Upper lobe of right lung (tissue), 1 donor: ENCODE results near the gene TNNT3. TPM values are rescaled to one million over a fixed set of nuclear protein-coding genes. Genes with fewer than 3 reads are reported as not detected.

ENCODE experiments used
- ATAC-seq: fragments of 200-7000 bp; cut with Tn5 transposase; one replicate; pipeline ENCODE4 v1.9.1; 2020; ENCODE audit warnings: mild to moderate bottlenecking, moderate library complexity
- DNase-seq: peaks from one replicate; pipeline ENCODE4 v3.0.0-alpha.2; 2020
- H3K27ac ChIP-seq: fragments of 200-600 bp; one replicate; pipeline ENCODE4 v1.8.0; 2022
- H3K27me3 ChIP-seq: fragments of 200-600 bp; one replicate; pipeline ENCODE4 v1.8.0; 2022; ENCODE audit warnings: mild to moderate bottlenecking
- H3K36me3 ChIP-seq: fragments of 200-600 bp; one replicate; pipeline ENCODE4 v1.8.0; 2022
- H3K4me1 ChIP-seq: fragments of 200-600 bp; one replicate; pipeline ENCODE4 v1.8.0; 2022
- H3K4me3 ChIP-seq: fragments of 200-600 bp; one replicate; pipeline ENCODE4 v1.8.0; 2022; ENCODE audit warnings: mild to moderate bottlenecking
- H3K9me3 ChIP-seq: fragments of 200-600 bp; one replicate; pipeline ENCODE4 v1.8.0; 2022
- intact Hi-C: fragments of 100-400 bp; cut with DNase I; formaldehyde crosslinking; loops from one replicate; pipeline ENCODE4 v1.11.0; 2022
- total RNA-seq: library from RNA; stranded (reverse); fragmentation: NEBNext Ultra II Directional; extraction: Animal tissue kit (Norgen Biotek cat#: 25700); gene quantifications from one replicate; pipeline ENCODE4 v1.2.1, GENCODE V29; 2021
- TF ChIP-seq, protein P1 (sequence below): fragments of 200-600 bp; IDR thresholded peaks from one replicate; pipeline ENCODE4 v1.8.0; 2022; ENCODE audit warnings: antibody characterized with exemption
- donor health status: DM: no; HTN: yes; CAD: no; lungs with severe emphysema.

The TNNT3 gene
- total RNA-seq, 1 donor from 2014 or later: 0.43 TPM

DNA sequence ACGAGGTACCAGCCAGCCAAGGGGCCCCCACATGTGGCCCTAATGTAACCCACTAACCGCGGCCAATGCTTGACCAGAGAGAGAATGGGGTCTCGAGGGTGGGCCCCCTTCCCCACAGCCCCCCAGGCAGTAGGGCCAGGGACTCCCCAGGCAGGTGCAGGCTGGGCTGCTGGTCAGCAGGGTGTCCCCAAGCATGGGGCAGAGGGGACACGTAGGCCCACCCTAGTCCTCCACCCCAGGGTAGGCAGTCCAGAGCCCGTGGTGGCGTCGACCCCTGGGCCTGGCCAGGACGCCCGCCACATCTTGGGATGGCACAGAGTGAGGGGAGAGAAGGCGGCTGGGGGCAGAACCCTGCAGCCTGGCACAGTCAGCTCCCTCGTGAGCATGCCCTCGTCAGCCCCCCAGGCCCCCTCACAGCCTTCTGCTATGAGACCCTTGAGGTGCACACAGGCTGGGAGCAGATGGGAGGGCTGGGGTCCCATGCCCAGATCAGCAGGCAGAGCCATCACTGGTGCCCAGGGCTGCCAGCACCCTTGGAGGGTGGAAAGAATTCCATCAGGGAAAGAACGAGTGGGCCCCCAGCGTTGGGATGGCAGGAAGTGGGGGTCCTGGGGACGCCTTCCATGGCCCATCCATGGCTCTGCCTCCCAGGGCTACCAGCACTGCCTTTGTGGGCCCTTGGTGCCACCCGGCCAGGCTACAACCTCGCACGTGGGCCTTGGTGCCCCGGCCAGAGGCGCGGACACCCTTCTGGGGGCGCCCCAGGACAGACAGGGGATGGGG is 6.1 kb downstream of the TNNT3 start:
- no peak for ATAC-seq
- TF ChIP-seq, protein P1, sequence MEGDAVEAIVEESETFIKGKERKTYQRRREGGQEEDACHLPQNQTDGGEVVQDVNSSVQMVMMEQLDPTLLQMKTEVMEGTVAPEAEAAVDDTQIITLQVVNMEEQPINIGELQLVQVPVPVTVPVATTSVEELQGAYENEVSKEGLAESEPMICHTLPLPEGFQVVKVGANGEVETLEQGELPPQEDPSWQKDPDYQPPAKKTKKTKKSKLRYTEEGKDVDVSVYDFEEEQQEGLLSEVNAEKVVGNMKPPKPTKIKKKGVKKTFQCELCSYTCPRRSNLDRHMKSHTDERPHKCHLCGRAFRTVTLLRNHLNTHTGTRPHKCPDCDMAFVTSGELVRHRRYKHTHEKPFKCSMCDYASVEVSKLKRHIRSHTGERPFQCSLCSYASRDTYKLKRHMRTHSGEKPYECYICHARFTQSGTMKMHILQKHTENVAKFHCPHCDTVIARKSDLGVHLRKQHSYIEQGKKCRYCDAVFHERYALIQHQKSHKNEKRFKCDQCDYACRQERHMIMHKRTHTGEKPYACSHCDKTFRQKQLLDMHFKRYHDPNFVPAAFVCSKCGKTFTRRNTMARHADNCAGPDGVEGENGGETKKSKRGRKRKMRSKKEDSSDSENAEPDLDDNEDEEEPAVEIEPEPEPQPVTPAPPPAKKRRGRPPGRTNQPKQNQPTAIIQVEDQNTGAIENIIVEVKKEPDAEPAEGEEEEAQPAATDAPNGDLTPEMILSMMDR: no peak
- Histone ChIP-seq H3K27ac (no peak overlapping the region), H3K27me3 (no peaks in the 10 kb centered on the region), H3K4me3 (no peak overlapping the region), H3K36me3 (no peaks in the 10 kb centered on the region), H3K4me1 (no peaks in the 10 kb centered on the region), H3K9me3 (no peaks in the 10 kb centered on the region)
- intact Hi-C loops: no loop called here
- DNase-seq: no peak

DNA sequence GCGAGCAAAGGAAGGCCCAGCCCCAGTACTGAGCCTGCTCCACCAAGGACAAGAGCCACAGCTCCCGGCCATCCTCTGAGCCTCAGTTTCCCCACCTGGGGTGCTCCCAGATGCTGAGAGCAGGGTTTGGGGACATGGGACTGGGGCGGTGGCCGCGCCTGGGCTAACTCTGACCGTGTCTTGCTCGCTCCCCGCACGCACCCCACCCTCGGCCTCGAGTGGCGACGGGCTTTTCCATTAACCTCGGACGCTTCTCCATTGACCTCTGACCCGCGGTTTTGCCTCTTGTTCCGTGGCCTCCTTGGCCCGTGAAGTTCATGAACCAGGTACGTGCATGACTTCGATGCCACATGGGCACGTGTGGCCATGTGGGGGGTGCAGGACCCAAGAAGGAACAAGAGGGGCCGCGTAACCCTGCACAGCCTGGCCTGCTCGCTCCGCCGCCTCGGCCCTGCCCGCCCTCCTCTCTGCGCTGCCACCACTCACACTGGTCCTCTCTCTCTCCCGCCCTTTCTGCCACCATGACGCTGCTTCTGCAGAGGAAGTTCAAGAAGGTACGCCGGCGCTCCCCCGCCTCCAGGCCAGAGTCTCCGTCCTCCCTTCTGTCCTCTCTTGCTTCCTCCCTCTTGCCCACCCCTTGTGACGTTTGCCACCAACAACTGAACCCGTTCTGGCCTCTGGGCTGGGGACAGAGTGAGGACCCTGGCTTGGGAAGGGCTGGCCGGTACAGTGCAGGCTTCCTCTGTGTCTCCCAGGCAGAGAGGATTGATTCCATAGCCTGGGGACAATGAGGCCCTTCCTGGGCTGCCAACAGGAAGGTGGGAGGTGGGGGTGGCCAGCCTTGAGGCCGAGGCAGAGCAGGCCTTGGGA is 6.9 kb downstream of the TNNT3 start:
- intact Hi-C loops: no loop called here
- Histone ChIP-seq H3K4me1 (no peaks in the 10 kb centered on the region), H3K4me3 (no peak overlapping the region), H3K9me3 (no peaks in the 10 kb centered on the region), H3K36me3 (no peaks in the 10 kb centered on the region), H3K27ac (no peak overlapping the region), H3K27me3 (no peaks in the 10 kb centered on the region)
- TF ChIP-seq, protein P1: no peak
- ATAC-seq (no peak), DNase-seq (no peak)

DNA sequence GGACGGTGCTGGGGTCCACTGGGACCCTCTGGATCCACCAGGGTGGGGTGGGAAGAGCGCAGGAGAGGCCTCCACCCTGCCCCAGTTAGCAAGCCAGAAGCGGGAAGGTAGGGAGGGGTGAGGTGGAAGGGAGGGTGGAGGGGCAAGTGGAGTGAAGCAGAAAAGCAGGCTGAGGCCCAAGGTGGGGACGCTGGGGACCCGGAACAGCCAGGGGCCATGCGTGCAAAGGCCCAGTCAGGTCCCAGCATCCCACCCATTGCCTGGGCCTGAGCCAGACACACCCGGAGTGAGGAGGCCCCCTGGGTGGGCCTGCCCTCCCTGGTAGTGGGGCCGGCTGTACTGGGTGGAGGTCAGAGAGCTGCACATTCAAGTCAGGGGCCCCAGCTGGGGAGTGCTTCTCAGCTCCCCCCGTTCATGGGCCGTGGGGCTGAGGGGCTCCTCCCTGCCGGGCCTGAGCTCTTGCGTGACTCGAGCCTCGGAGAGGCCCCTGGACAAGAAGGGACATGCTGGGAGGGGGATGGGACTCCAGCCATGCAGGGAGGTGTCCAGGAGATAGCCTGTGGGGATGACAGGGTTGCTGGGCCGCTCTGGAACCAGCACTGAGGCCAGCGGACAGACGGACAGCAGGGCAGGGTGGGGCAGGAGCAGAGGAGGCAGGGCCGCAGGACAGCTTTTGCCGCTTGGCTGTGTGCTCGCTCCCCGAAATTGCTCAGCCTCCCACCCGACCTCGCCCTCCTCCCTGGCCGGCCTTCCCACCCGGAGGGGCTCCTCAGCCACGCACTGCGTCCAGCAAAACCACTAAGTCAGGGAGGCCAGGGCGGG is 7.7 kb downstream of the TNNT3 start:
- Histone ChIP-seq H3K36me3 (no peaks in the 10 kb centered on the region), H3K4me1 (no peaks in the 10 kb centered on the region), H3K9me3 (no peaks in the 10 kb centered on the region), H3K27ac (no peak overlapping the region), H3K27me3 (no peaks in the 10 kb centered on the region), H3K4me3 (no peak overlapping the region)
- TF ChIP-seq, protein P1: no peak
- intact Hi-C loops: no loop called here
- no peak for ATAC-seq
- DNase-seq: no peak

DNA sequence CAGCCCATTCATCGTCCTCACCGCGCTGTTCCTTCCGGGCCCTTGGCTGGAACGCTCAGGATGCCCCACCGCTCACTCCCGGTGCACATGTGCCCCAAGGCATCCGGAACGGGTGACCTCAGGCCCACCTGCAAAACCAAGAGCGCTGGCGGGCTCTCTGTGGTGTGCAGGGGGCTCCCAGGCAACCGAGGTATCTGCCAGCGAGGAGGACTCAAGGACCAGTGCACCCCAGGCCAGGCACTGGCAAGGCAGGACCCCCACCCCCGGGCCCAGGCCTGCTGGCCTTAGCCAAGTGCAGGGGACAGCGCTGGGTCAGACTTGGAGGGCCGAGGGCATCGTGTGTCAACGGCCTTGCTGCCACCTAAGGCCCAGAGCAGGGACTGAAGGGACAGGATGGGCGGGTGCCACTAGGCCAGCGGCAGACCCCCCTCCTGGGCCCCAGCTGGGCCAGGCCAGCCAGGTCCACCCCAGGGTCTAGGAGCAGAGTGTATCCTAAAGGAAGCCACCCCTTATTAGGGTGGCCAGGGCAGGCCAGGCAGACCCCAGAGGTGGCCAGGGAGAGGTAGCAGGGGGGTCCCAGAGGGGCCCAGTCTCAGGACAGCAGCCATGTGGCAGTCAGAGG is 8.5 kb downstream of the TNNT3 start:
- no peak for ATAC-seq
- Histone ChIP-seq H3K27me3 (no peaks in the 10 kb centered on the region), H3K4me1 (no peaks in the 10 kb centered on the region), H3K9me3 (no peaks in the 10 kb centered on the region), H3K36me3 (no peaks in the 10 kb centered on the region), H3K27ac (no peak overlapping the region), H3K4me3 (no peak overlapping the region)
- intact Hi-C loops: no loop called here
- no peak for DNase-seq
- TF ChIP-seq, protein P1: no peak

DNA sequence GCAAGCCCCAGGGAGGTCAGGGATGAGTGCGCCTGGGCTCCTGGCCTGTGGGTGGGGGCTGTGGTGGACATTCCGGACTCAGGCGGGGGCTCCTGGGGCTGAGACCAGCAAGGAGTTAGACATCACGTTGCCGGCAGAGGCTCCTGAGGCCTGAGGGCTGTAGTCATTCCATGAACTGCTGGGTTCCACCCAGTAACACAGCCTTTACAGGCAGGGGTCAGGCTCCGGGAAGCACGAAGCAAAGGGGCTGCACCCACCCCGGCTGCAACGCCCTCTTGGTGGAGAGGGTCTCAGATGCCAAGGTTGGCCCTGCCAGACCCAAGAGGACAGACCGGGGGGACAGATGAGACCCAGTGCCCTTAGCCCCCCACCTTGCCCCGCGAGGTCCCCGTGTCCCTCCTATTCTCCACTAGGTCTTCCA is 9.0 kb downstream of the TNNT3 start:
- no peak for ATAC-seq
- Histone ChIP-seq H3K27me3 (no peaks in the 10 kb centered on the region), H3K36me3 (no peaks in the 10 kb centered on the region), H3K4me1 (no peaks in the 10 kb centered on the region), H3K9me3 (no peaks in the 10 kb centered on the region), H3K27ac (no peak overlapping the region), H3K4me3 (no peak overlapping the region)
- peak; percentile 60 for DNase-seq
- intact Hi-C loops: no loop called here
- TF ChIP-seq, protein P1: no peak
